Skeletal muscle tissue (tissue), 4 donors: ENCODE data around the gene ITSN1. TPM values are rescaled to one million over a fixed set of nuclear protein-coding genes. Genes with fewer than 3 reads are reported as not detected.

Experiments used
- H3K27ac ChIP-seq: one replicate; pipeline ENCODE4 v1.7.0; 2013; ENCODE audit warnings: mild to moderate bottlenecking, low read depth, low read length, inconsistent platforms
- H3K27me3 ChIP-seq, 3 donors: one replicate each; pipeline ENCODE4 v1.7.0; 2013; ENCODE audit warnings: low read length in 3 of 3; ENCODE audit not compliant: control insufficient read depth in 3 of 3, insufficient read depth in 3 of 3
- H3K36me3 ChIP-seq, 3 donors: one replicate each; pipeline ENCODE4 v1.7.0; 2013; ENCODE audit warnings: low read length in 3 of 3; ENCODE audit not compliant: control insufficient read depth in 3 of 3, insufficient read depth in 3 of 3
- H3K4me1 ChIP-seq, 3 donors: one replicate each; pipeline ENCODE4 v1.7.0; 2013; ENCODE audit warnings: low read length in 3 of 3, mild to moderate bottlenecking in 3 of 3; ENCODE audit not compliant: control insufficient read depth in 3 of 3, insufficient read depth in 3 of 3
- H3K4me3 ChIP-seq, 3 donors: one replicate each; pipeline ENCODE4 v1.7.0; 2013; ENCODE audit warnings: low read length in 3 of 3
- H3K9ac ChIP-seq, 3 donors: one replicate each; pipeline ENCODE4 v1.7.0; 2013; ENCODE audit warnings: low read length in 3 of 3, mild to moderate bottlenecking in 3 of 3, moderate library complexity in 2 of 3, low read depth in 1 of 3
- H3K9me3 ChIP-seq, 3 donors: one replicate each; pipeline ENCODE4 v1.7.0; 2013; ENCODE audit warnings: low read length in 3 of 3; ENCODE audit not compliant: control insufficient read depth in 3 of 3
- total RNA-seq: library from RNA; depleted of rRNA; stranded (reverse); fragments of >200 nt; gene quantifications from one replicate; pipeline ENCODE4 v1.2.3, GENCODE V29; 2014
- donor health status: Osteomylitis.

The ITSN1 gene
- total RNA-seq, 1 donor from 2014 or later, result 21.4 TPM

GRCh38 chr21:33794596-33794995 is 152.3 kb downstream of the ITSN1 start:
- no peaks in the 10 kb centered on the region for H3K9me3 ChIP-seq
- H3K27ac ChIP-seq, result no peak overlapping the region
- peaks cover 9 to 16% (median 13%) of the 10 kb centered on the region in 3 donors for H3K4me1 ChIP-seq
- no peaks in the 10 kb centered on the region for H3K27me3 ChIP-seq
- H3K36me3 ChIP-seq, result peaks cover 0 to 12% (median 0%) of the 10 kb centered on the region in 3 donors
- no peak overlapping the region for H3K9ac ChIP-seq
- H3K4me3 ChIP-seq, result no peak overlapping the region

- Histone ChIP-seq H3K9me3 (no peaks in the 10 kb centered on the region), H3K27me3 (no peaks in the 10 kb centered on the region), H3K36me3 (peaks cover 0 to 12% (median 0%) of the 10 kb centered on the region in 3 donors), H3K9ac (peak overlapping the region in 1 of 3 donors; percentile 40), H3K4me3 (peak overlapping the region in 2 of 3 donors; percentile 25 to 46), H3K27ac (peak overlapping the region; percentile 75), H3K4me1 (peaks cover 20 to 26% (median 25%) of the 10 kb centered on the region in 3 donors)
These were observed 155.3 kb downstream of the ITSN1 start for GRCh38 chr21:33797565-33797964.

GRCh38 chr21:33799378-33800090 is 157.2 kb downstream of the ITSN1 start:
- no peak overlapping the region for H3K27ac ChIP-seq
- H3K9ac ChIP-seq, result no peak overlapping the region
- no peaks in the 10 kb centered on the region for H3K9me3 ChIP-seq
- no peaks in the 10 kb centered on the region for H3K27me3 ChIP-seq
- peaks cover 20 to 26% (median 25%) of the 10 kb centered on the region in 3 donors for H3K4me1 ChIP-seq
- peaks cover 0 to 8% (median 0%) of the 10 kb centered on the region in 3 donors for H3K36me3 ChIP-seq
- no peak overlapping the region for H3K4me3 ChIP-seq

- Histone ChIP-seq H3K27ac (peak overlapping the region; percentile 38), H3K4me3 (no peak overlapping the region)
These were observed 158.6 kb downstream of the ITSN1 start for GRCh38 chr21:33800753-33801423.

GRCh38 chr21:33801424-33802405 is 159.4 kb downstream of the ITSN1 start:
- Histone ChIP-seq H3K9ac (no peak overlapping the region), H3K27me3 (no peaks in the 10 kb centered on the region), H3K4me3 (no peak overlapping the region), H3K36me3 (peaks cover 0 to 7% (median 0%) of the 10 kb centered on the region in 3 donors), H3K9me3 (no peaks in the 10 kb centered on the region), H3K27ac (peak overlapping the region; percentile 38), H3K4me1 (peaks cover 20 to 24% (median 22%) of the 10 kb centered on the region in 3 donors)

More at GRCh38 chr21:33800753-33801423, 158.6 kb downstream of the ITSN1 start:
- H3K27me3 ChIP-seq, result no peaks in the 10 kb centered on the region
- peaks cover 20 to 26% (median 25%) of the 10 kb centered on the region in 3 donors for H3K4me1 ChIP-seq
- H3K9ac ChIP-seq, result no peak overlapping the region
- H3K36me3 ChIP-seq, result peaks cover 0 to 7% (median 0%) of the 10 kb centered on the region in 3 donors
- H3K9me3 ChIP-seq, result no peaks in the 10 kb centered on the region

- Histone ChIP-seq H3K4me3 (no peak overlapping the region), H3K36me3 (peaks cover 0 to 5% (median 0%) of the 10 kb centered on the region in 3 donors), H3K27me3 (no peaks in the 10 kb centered on the region), H3K9ac (no peak overlapping the region), H3K4me1 (peaks cover 16% of the 10 kb centered on the region in 3 donors), H3K27ac (peak overlapping the region; percentile 38), H3K9me3 (no peaks in the 10 kb centered on the region)
These were observed 160.2 kb downstream of the ITSN1 start for GRCh38 chr21:33802481-33802880.

- Histone ChIP-seq H3K4me3 (no peak overlapping the region), H3K36me3 (peaks cover 0 to 1% (median under 1%) of the 10 kb centered on the region in 3 donors), H3K9me3 (no peaks in the 10 kb centered on the region), H3K27me3 (no peaks in the 10 kb centered on the region), H3K9ac (no peak overlapping the region), H3K4me1 (peaks cover 10 to 15% (median 11%) of the 10 kb centered on the region in 3 donors), H3K27ac (no peak overlapping the region)
These were observed 166.5 kb downstream of the ITSN1 start for GRCh38 chr21:33808715-33809367.

- Histone ChIP-seq H3K4me3 (peak overlapping the region in 1 of 3 donors; percentile 22), H3K9ac (no peak overlapping the region), H3K27ac (peak overlapping the region; percentile 83), H3K9me3 (no peaks in the 10 kb centered on the region), H3K27me3 (no peaks in the 10 kb centered on the region), H3K4me1 (peaks cover 10 to 15% (median 11%) of the 10 kb centered on the region in 3 donors), H3K36me3 (peaks cover 8 to 17% (median 15%) of the 10 kb centered on the region in 3 donors)
These were observed 168.5 kb downstream of the ITSN1 start for GRCh38 chr21:33810766-33811165.
